HG02885 (cell line): ENCODE data around the gene CDC42.
"Not testable (repeated sequence)": the region's sequence is repeated elsewhere in the genome, so short reads cannot be mapped to it uniquely, and the experiment has no call there.

Experiments
- ATAC-seq: cut with Tn5 transposase; IDR thresholded peaks from one replicate; pipeline ENCODE4 v1.9.1; 2021; ENCODE audit warnings: mild to moderate bottlenecking; ENCODE audit not compliant: unreplicated experiment, poor library complexity

CDC42 gene

DNA sequence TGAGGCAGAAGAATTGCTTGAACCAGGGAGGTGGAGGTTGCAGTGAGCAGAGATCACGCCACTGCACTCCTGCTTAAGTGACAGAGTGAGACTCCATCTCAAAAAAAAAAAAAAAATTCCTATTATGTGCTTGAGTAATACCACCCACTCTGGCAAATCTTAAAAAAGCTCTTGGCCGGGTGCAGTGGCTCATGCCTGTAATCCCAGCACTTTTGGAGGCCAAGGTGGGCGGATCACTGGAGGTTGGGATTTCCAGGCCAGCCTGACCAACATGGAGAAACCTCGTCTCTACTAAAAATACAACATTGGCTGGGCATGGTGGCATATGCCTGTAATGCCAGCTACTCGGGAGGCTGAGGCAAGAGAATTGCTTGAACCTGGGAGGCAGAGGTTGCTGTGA is 17.7 kb upstream of the CDC42 start:
- not testable (repeated sequence) for ATAC-seq

DNA sequence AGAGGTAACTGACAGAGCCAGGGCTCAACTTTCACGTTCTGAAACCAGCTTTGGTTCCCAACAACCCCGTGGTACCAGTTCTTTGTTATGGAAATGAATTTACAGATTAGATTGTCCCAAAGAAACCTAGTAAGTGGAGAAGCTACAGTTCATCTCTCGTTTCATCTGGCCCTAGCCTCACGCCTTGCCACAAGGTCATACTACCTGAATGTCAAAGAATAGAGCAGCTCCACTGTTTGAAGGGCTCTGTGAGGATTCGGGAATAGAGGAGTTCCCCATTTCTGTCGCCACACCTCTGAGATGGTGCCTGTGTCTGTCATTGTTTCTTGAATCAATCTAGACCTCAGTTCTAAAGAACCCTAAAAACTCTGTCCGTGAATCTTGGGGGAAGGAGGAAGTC is 15.0 kb upstream of the CDC42 start:
- no peak for ATAC-seq

DNA sequence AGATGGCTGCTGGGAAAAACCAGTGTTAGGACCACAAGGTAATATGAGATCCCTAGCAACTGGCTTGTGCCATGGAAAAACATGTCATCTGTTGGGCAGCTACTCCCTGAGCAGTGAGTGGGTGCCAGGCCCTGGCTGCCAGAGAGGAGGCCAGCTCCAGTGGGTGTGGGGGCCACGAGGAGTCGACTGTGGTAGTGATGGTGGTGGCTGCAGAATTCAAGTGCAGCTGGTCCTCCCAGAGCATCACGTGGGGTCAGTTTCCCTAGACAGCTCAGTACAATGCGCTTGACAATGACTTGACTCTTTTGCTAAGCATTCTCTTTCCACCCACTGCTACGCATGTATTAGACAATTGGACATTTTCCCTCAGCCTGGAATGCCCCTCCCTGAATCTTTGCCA is 14.5 kb upstream of the CDC42 start:
- no peak for ATAC-seq

DNA sequence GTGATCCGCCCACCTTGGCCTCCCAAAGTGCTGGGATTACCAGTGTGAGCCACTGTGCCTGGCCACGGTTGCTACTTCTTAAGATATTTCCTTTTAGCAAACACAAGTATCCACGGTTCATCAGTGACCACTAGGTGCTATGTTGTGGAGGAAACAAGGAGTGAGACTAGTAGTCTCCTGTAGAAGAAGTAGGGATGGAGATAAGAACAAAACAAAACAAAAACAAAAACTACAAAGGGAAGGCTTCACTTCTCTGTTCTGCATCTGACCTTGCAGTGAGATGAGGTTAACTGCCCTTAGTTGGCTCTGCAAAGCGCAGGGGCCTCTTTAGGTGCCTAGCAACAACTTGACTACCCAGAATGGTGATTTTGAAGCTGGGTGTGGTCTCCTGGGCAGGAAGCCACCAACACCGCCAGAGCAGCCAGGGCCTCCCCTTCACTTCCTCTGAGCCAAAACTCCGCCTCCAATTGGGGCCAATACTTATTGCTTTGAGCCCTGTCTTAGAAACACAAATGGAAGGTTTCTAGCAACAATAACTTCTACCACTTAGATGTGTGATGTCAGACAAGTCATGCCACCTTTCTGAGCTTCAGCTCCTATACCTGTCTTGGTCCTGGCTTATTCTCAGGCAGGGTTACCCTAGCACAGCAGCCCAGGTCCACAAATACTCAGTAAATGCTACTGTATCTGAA is 12.8 kb upstream of the CDC42 start:
- peak; percentile 98 for ATAC-seq

DNA sequence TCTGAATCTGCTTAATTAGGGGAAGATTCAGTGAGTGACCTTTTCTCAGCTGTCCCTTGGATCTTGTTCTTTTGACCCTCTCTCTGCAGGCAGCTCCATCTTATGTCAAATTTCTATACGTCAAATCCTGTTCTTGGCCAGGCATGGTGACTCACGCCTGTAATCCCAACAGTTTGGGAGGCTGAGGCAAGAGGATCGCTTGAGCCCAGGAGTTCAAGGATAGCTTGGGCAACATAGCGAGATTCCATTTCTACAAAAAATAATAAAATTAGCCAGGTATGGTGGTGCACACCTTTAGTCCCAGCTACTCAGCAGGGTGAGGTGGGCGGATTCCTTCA is 12.3 kb upstream of the CDC42 start:
- no peak for ATAC-seq

DNA sequence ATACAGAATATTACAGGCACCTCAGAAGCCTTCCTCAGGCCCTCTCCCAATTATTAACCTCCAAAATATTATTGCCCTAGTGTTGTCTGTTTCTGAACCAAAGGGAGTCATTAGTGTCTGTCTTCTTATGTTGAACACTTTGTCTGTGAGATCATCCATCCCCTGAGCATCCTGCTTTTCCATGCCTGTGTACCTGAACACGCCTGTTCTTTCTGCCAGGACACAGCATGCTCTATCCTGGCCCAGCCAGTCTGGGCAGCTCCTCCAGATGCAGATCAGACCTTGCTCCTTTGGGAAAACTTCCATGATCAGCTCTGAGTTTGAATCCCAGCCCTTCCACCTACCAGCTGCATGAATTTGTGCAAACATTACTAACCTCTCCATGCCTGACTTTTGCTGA is 11.0 kb upstream of the CDC42 start:
- ATAC-seq: no peak

DNA sequence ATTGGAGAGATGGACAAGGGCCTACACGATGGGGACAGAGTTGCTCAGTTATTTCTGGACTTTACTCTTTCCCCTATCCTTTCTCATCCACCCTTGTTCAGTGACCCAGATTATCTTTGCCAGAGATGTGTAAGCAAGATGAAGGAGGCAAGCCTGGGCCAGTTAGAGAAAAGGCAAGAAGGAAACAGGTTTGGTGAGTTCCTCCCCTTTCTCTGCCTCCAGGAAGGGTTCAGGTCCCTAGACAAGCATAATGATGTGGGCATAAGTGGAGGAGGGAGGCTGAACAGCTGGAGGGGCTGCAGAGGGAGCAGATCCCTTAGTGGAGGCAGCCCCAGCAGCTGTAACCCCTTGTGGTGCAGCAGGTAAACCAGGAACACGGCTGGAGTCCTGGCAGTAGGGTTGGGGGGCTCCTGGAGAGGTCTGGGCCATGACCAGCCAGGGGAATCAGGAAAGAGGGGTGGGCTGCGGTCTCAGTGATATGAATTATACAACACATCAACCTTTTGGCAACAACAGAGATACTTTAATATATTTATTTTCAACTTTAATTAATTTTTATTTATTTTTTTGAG is 9.2 kb upstream of the CDC42 start:
- no peak for ATAC-seq

DNA sequence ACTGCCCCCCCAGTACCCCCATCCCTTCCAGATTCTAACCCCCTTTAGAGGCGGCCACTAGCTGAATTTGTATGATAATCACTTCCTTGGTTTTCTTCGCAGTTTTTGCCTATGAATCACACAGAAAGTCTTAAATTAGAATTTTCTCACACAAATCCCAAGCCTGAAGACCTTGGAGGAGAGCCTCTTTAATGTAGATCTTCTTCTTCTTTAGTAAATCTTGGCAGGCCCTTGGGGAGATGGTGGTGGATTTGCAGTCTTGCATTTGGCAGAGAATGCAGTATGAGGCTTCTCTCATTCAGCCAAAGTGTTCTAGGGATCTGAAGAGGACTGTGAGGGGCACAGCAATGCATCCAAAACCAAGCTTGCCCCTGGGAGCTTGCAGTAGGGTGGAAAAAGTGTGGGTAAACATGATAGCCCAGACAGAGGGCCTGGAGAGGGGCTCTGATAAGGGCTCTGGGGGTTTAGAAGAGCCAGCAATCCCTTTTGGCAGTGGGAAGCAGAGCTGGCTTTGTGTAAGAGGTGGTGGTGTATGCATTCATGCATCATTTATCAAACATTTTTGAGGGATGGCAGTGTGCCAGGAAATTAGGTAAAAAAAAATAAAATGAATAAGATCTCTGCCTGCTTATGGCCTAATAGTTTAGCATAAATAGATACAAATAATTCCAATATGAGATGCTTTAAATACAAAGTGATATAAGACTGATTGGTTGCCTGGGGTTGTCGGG is 7.7 kb upstream of the CDC42 start:
- no peak for ATAC-seq

DNA sequence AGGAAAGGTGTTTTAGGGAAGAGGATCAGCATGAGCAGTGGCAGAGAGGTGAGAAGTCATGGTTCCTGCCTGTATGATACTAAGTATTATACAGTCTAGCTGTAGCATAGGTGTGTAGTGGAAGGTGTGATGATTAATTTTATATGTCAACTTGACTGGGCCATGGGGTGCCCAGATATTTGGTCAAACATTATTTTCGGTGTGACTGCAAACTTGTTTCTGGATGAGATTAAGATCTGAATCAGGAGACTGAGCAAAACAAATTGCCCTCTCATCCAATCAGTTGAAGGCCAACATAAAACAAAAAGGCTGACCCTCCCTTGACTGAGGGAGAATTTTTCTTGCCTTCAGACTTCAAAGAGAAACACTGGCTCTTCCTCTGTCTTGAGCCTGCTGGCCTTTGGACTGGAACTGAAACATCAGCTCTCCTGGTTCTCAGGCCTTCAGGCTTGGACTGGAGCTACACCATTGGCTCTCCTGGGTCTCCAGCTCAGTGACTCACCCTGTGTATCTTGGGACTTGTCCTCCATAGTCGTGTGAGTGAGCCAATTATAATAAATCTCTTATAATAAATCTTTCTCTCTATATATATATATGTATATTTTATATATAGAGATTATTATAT is 6.8 kb upstream of the CDC42 start:
- no peak for ATAC-seq

DNA sequence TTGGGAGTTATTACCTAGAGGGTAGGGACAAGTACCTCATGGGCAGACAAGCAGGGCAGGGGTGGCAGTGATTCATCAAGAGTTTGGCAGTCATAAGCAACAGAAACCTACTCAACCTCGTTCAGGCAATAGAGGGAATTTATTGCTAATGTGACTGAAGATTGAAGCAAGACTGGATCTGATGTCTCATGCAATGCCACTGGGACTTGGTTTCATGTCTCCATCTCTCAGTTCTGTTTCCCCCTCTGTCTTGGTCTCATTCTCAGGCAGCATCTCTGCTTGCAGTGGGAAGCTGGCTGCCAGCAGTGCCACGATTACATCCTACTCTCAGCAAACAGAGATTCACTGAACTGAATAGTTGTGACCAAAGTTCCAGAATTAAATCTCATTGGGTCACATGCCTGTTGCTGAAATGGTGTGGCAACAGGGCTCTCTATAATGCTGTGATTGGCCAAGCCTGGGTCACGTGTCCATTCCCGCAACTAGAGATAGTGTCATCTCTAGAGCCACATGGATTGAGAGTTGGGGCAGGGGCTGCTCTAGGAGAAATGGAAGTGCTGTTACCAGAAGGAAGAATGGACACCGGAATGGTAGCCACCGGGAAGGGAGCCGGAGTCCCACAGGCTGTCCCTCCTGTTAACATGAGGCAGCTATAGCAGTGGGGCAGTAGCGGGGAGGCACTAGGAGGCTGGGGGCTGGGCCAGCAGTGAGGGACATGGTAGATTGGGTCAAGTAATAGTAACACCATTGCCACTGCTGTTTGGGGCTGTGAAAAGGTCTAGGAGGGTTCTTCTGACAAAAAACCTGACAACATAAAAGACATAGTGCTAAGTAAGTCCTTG is 3.9 kb upstream of the CDC42 start:
- no peak for ATAC-seq

DNA sequence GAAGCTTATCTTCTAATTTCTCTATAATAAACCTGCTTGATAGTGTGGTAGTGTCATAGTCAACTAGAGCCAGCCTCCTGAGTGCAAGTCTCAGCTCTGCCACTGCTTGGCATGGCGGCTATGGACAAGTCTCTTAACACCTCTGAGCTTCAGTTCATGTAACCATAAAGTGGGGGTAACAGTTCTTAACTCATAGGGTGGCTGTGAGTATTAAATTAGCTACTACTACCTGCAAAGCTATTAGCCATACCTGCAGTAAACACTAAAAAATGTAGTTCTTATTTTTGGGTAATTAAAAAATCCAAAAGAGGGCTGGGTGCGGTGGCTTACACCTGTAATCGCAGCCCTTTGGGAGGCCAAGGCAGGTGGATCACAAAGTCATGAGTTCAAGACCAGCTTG is 2.2 kb upstream of the CDC42 start:
- no peak for ATAC-seq

DNA sequence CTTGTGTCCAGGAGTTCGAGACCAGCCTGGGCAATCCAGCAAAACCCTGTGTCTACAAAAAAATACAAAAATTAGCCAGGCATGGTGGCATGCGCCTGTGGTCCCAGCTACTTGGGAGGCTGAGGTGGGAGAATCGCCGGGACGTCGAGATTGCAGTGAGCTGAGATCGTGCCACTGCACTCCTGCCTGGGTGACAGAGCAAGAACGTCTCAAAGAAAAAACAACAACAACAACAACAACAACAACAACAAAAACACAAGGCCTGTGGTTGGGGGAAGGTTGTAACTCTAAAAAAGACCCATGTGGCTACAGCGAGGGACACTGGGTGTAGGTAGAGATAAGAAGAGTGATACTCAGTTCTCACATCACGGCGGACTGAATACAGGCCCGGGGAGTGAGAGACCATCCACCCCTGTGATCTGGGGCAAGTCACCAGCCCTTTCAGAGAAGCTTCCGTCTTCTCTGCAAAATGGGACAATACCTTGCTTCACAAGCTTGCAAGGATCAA is 848 bp upstream of the CDC42 start:
- ATAC-seq: no peak

DNA sequence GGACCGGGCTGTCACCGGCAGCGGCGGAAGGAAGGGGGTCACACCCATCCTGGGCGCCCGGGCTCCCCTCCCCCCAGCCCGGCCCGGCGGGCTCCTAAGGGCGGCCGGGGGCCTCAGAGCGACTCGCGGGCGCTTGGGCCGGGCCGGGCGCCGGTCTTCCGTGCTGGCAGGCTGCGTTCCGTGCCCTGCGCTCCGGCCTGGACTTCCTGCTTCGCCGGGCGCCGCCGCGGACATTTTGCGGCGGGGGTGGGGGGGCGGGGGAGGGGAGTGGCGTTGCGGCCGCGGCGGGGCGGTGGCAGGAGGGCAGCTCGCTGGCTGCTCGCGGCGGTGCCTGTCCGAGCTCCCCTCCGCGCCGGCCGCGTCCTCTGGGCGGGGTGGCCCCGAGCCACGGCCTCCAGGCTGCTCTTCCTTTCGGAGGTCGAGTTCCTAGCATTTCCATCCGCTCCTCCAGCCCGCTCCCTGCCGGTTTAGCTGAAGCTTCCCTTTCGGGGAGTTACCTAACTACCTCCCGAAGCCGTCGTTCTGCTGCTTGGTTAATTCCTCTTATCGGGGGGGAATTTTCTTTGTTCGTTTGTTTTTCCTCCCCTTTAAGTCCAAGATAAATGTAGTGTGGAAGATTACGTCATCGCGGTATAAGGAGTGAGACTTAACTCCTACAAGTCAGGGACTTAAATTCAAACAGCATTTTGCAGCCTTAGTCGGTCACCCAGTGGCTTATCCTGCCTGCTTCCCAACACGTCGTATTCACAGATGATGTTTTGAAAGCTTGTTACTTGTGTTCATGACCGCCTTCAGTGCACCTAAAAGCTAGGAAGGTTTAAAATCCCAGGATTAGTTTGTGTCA is 730 bp downstream of the CDC42 start:
- ATAC-seq: peak; percentile 53

DNA sequence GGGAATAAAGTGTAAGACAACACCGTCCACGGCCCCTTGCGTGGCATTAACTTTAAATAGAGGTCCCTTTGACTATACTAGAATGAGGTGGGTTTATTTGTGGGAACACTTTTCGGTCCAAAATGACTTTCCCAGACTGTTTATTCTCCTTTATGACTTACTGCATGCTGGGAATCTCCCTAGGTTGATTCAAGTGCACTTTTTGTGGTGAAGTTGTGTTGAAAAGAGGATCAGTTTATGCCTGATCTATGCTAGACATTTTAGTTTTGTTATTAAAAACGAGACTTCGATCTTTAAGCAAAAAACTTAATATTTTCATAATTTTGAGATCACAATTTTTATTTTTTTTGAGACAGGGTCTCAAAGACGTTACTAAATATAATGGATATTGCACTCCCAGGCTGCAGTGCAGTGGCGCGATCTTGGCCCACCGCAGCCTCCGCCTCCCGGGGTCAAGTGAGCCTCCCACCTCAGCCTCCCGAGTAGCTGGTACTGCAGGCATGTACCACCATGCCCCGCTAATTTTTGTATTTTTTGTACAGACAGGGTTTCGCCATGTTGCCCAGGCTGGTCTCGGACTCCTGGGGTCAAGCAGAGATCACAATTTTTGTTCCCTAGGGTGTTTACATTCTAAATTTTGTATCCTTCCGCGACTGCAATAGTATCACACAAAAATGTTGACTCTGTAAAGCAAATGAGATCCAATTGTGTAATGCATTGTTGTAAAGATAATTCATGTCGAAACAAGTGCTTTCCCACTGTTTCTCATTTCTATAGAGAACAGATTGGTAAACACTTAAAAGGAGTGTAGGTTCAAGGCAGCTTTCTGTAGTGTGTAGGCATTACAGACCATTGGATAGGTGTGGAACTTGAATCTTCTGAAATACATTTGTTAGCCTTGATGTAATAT is 1.6 kb downstream of the CDC42 start:
- no peak for ATAC-seq

DNA sequence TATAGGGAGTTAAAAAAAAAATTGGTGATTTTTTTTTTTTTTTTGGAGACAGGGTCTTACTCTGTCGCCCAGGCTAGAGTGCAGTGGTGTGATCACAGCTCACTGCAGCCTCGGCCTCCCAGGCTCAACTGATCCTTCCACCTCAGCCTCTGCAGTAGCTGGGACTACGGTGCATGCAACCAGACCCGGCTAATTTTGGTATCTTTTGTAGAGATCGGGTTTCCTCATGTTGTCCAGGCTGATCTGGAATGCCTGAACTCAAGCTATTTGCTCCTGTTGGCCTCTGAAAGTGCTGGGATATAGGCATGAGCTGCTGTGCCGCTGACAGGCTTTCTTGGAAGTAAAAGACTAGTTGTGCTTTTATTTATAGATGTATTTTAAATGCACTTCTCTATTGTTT is 3.0 kb downstream of the CDC42 start:
- ATAC-seq: no peak

DNA sequence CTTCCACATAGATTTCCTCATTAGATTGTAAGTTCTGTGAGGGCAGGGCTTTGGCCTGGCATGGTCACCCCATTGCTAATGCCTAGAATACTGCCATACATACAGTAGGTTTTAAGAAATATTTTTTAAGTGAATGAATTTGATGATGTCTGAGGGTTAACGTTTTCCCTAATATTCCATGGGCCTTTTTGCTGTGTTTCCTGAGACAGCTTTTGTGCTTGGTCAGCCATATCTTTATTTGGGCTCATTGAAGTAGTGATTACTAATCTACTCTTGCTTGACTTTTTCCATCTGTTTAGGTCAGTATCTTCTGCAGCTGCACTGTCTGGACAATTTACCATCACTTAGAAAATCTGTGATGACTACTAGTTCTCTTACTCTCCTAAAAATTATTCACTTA is 3.5 kb downstream of the CDC42 start:
- no peak for ATAC-seq

DNA sequence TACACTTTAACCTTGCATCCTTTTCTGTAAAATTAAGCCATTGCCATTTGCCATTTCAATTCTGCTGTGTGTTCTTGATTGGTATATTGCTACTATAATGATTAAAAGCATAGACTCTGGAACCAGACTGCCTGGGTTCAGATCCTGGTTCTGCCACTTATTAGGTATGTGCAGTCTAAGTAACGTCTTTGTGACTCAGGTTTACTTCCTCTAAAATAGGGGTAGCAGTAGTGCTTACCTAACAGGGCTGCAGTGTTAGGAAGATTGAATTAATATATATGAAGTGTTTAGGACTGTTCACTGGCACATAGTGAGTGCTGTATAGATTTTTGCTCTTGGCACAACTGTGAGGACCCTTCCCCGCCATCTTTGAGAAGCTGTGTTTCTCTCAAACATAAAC is 4.4 kb downstream of the CDC42 start:
- ATAC-seq: no peak

DNA sequence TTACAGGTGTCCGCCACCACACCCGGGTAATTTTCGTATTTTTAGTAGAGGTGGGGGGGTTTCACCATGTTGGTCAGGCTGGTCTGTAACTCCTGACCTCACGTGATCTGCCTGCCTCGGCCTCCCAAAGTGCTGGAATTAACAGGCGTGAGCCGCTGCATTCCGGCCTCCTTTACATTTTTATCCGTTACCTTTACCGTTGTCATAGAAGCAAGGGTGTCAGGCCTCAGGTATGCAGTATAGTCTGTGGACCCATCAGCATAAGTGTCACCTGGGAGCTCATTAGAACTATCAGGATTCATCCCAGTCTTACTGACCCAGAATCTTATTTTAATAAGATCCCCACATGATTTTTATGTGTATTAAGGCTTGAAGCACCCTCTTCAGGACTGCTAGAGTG is 5.4 kb downstream of the CDC42 start:
- ATAC-seq: no peak
